Left ventricle myocardium inferior (tissue), 1 donor: ENCODE data around the gene CPNE5. TPM values are rescaled to one million over a fixed set of nuclear protein-coding genes. Genes with fewer than 3 reads are reported as not detected.

Experiments used
- DNase-seq: peaks from one replicate; pipeline ENCODE4 v3.0.0-alpha.2; 2020
- H3K27ac ChIP-seq: fragments of 200-600 bp; replicated peaks from 2 replicates; pipeline ENCODE4 v1.8.0; 2021
- H3K27me3 ChIP-seq: fragments of 200-600 bp; 2 replicates; pipeline ENCODE4 v1.8.0; 2021; ENCODE audit warnings: low read depth
- H3K36me3 ChIP-seq: fragments of 200-600 bp; 2 replicates; pipeline ENCODE4 v1.8.0; 2021
- H3K4me1 ChIP-seq: fragments of 200-600 bp; 2 replicates; pipeline ENCODE4 v1.8.0; 2021
- H3K4me3 ChIP-seq: fragments of 200-600 bp; 2 replicates; pipeline ENCODE4 v1.8.0; 2021; ENCODE audit warnings: mild to moderate bottlenecking, moderate library complexity
- H3K9me3 ChIP-seq: fragments of 200-600 bp; replicated peaks from 2 replicates; pipeline ENCODE4 v1.8.0; 2021
- intact Hi-C: fragments of 100-400 bp; cut with micrococcal nuclease; formaldehyde crosslinking; loops from one replicate; pipeline ENCODE4 v1.11.0; 2022
- total RNA-seq: library from RNA; stranded (reverse); fragmentation: NEBNext Ultra II Directional; extraction: Animal tissue kit (Norgen Biotek cat#: 25700); gene quantifications from one replicate; pipeline ENCODE4 v1.2.1, GENCODE V29; 2021
- TF ChIP-seq, protein P1 (sequence below): fragments of 200-600 bp; IDR thresholded peaks from 2 replicates; pipeline ENCODE4 v1.8.0; 2021; ENCODE audit warnings: antibody characterized with exemption, mild to moderate bottlenecking, borderline replicate concordance
- donor health status: DM: no; HTN: yes; CAD: no; lungs with severe emphysema.

The CPNE5 gene
- total RNA-seq, 1 donor from 2014 or later = 26.5 TPM

DNA sequence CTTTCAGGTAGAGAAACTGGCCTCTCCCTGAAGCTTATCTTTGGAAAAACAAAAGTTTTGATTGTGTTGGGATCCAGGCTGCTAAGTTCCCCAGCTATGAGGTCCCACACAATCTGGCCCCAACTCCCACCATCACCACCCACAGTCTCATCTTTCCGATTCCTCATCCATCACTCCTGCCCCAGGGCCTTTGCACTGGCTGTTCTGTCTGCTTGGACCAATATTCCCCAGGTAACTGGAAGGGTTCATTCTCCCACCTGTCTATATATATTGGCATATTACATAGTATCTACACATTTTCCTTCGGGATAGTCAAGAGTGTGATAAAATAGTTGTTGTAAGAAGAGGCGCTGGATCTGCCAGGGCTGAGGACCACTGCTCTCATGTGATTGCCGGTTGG lies 52.0 kb downstream of the CPNE5 start:
- no peak for DNase-seq
- Histone ChIP-seq H3K27me3 (no peaks in the 10 kb centered on the region), H3K4me3 (no peak overlapping the region), H3K36me3 (no peaks in the 10 kb centered on the region), H3K27ac (no peak overlapping the region), H3K4me1 (peaks cover 12% of the 10 kb centered on the region), H3K9me3 (no peaks in the 10 kb centered on the region)
- TF ChIP-seq, protein P1, sequence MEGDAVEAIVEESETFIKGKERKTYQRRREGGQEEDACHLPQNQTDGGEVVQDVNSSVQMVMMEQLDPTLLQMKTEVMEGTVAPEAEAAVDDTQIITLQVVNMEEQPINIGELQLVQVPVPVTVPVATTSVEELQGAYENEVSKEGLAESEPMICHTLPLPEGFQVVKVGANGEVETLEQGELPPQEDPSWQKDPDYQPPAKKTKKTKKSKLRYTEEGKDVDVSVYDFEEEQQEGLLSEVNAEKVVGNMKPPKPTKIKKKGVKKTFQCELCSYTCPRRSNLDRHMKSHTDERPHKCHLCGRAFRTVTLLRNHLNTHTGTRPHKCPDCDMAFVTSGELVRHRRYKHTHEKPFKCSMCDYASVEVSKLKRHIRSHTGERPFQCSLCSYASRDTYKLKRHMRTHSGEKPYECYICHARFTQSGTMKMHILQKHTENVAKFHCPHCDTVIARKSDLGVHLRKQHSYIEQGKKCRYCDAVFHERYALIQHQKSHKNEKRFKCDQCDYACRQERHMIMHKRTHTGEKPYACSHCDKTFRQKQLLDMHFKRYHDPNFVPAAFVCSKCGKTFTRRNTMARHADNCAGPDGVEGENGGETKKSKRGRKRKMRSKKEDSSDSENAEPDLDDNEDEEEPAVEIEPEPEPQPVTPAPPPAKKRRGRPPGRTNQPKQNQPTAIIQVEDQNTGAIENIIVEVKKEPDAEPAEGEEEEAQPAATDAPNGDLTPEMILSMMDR = no peak
- intact Hi-C loops = no loop called here

DNA sequence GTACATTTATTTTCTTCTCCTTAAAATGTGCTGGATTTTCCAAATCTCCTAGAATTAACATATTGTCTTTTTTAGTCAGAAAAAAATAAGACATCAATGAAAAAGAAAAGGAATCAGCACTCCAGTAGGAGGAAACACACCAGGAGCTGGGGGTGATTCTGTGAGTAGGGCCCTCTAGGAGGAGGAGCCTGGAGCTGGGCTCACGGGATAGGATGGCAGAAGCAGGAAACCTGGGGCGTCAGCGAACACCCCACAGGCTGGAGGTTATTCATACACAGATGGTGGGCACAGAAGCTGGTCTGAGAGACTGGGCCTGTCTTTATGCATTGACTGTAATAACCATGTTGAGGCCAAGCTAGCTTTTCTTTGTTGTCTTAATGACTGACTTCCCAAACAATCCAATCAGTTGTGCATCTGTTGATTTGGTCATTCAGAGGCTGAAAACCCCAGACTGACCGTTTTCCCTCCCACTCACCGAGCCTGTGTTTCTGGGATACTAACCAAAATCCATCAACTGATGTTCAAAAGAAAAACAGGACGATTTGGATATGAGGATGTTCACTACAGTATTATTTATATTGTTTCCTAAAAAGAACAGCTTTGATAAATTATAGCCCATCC lies 53.1 kb downstream of the CPNE5 start:
- TF ChIP-seq, protein P1 = no peak
- no peaks in the 10 kb centered on the region for H3K9me3 ChIP-seq
- H3K4me1 ChIP-seq = peaks cover 12% of the 10 kb centered on the region
- H3K27me3 ChIP-seq = no peaks in the 10 kb centered on the region
- H3K4me3 ChIP-seq = no peak overlapping the region
- intact Hi-C loops = no loop called here
- no peak for DNase-seq
- no peaks in the 10 kb centered on the region for H3K36me3 ChIP-seq
- H3K27ac ChIP-seq = no peak overlapping the region

DNA sequence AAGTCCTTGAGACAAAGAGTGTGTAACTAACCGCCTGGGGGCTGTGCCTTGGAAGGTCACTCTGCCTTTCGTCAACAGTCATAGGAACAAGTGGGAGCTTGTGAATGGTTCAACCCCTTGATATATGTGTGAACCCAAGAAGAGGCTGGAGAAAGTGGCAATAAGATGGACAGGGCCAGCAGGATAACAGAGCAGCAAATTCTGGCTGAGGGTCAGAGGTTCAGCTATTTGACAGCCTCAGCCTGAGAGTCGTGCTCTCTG lies 54.9 kb downstream of the CPNE5 start:
- intact Hi-C loops = no loop called here
- Histone ChIP-seq H3K27me3 (peaks cover 3% of the 10 kb centered on the region), H3K27ac (no peak overlapping the region)

DNA sequence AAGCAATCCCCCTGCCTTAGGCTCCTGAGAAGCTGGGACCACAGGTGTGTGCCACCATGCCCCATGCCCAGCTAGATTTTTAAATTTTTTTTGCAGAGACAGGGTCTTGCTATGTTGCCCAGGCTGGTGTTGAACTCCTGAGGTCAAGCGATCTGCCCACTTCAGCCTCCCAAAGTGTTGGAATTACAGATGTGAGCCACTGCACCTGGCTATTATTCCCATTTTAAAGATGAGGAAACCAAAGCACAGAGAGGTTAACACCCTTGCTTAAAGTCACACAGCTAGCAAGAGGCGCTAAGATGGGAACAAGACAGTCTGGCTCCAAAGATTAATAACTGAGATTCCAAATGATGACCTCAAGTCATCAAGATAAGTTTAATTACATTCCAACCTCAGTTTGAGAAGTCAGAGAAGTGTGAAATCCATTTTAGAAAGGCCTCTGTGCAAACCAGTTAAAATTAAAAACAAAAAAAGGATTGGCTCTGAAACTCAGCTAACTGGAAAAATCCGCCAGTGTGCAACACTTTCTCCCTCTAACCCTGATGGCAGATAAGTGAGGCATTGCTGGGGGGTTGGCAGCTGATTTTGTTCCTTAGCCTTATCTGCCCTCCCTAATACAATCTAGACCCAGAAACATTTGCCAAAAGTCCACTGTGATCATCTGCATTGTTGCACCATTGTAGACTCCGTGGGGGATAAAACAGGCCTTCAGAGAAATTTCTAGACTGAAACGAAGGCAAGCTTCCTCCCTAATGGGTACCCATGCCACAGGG lies 55.5 kb downstream of the CPNE5 start:
- Histone ChIP-seq H3K4me1 (peaks cover 6% of the 10 kb centered on the region), H3K36me3 (no peaks in the 10 kb centered on the region), H3K27me3 (peaks cover 3% of the 10 kb centered on the region), H3K27ac (no peak overlapping the region), H3K9me3 (no peaks in the 10 kb centered on the region), H3K4me3 (no peak overlapping the region)
- intact Hi-C loops = no loop called here
- TF ChIP-seq, protein P1 = no peak
- no peak for DNase-seq

More for the DNA sequence above, 54.9 kb downstream of the CPNE5 start:
- Histone ChIP-seq H3K4me3 (no peak overlapping the region), H3K36me3 (no peaks in the 10 kb centered on the region), H3K9me3 (no peaks in the 10 kb centered on the region), H3K4me1 (peaks cover 11% of the 10 kb centered on the region)
- no peak for DNase-seq
- TF ChIP-seq, protein P1 = no peak

DNA sequence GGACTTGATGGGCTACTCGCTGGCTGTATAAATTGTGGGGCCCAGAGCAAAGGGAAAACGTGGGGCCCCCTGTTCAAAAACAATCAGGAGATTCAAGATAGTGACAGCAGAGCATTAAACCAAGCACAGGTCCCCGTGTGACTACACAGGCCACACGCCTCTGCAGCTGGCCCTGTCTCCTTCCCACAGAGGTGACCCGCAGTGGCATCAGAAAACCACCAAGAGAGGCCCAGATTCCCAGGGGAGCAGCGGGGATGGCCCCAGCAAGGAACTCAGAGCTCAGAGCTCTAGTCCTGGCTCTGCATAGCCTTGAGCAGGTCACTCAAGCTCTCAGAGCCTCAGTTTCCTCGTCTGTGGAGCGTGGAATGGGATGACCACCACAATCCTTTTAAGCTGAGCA lies 57.6 kb downstream of the CPNE5 start:
- no peak for DNase-seq
- no peak overlapping the region for H3K27ac ChIP-seq
- peaks cover 5% of the 10 kb centered on the region for H3K4me1 ChIP-seq
- no peaks in the 10 kb centered on the region for H3K36me3 ChIP-seq
- peaks cover 3% of the 10 kb centered on the region for H3K27me3 ChIP-seq
- TF ChIP-seq, protein P1 = no peak
- no peaks in the 10 kb centered on the region for H3K9me3 ChIP-seq
- intact Hi-C loops = no loop called here
- no peak overlapping the region for H3K4me3 ChIP-seq
